ENCODE measurements around the gene PSEN1.
A peak's percentile ranks its signal among the peaks of the same experiment; 100 is the strongest.

The PSEN1 gene

GRCh38 chr14:73242357-73242901 lies 106.1 kb downstream of the PSEN1 start:
- no peak for DNase-seq (ENCODE audit: low spot score)
- H3K36me3 Mint-ChIP-seq (ENCODE audit: low read depth): no peaks in the 10 kb centered on the region
- H3K4me3 Mint-ChIP-seq: peak overlapping the region; percentile 2
- no peak overlapping the region for H3K27ac Mint-ChIP-seq
- peaks cover 67% of the 10 kb centered on the region for H3K27me3 Mint-ChIP-seq (ENCODE audit: low read depth)
- H3K9me3 Mint-ChIP-seq: no peaks in the 10 kb centered on the region
- peaks cover 17% of the 10 kb centered on the region for H3K4me1 Mint-ChIP-seq (ENCODE audit: low read depth)

GRCh38 chr14:73243341-73243740 lies 107.0 kb downstream of the PSEN1 start:
- H3K36me3 Mint-ChIP-seq (ENCODE audit: low read depth): no peaks in the 10 kb centered on the region
- H3K4me1 Mint-ChIP-seq (ENCODE audit: low read depth): peaks cover 25% of the 10 kb centered on the region
- no peak overlapping the region for H3K4me3 Mint-ChIP-seq
- no peak for DNase-seq (ENCODE audit: low spot score)
- no peak overlapping the region for H3K27ac Mint-ChIP-seq
- peaks cover 65% of the 10 kb centered on the region for H3K27me3 Mint-ChIP-seq (ENCODE audit: low read depth)
- no peaks in the 10 kb centered on the region for H3K9me3 Mint-ChIP-seq

GRCh38 chr14:73243748-73244147 lies 107.4 kb downstream of the PSEN1 start:
- Mint-ChIP-seq H3K4me1 (ENCODE audit: low read depth) (peaks cover 23% of the 10 kb centered on the region), H3K9me3 (no peaks in the 10 kb centered on the region), H3K36me3 (ENCODE audit: low read depth) (no peaks in the 10 kb centered on the region), H3K27ac (no peak overlapping the region), H3K4me3 (no peak overlapping the region), H3K27me3 (ENCODE audit: low read depth) (peaks cover 61% of the 10 kb centered on the region)
- DNase-seq (ENCODE audit: low spot score): no peak

- Mint-ChIP-seq H3K4me1 (ENCODE audit: low read depth) (peaks cover 25% of the 10 kb centered on the region), H3K27me3 (ENCODE audit: low read depth) (peaks cover 52% of the 10 kb centered on the region), H3K9me3 (no peaks in the 10 kb centered on the region), H3K4me3 (peak overlapping the region; percentile 40), H3K27ac (no peak overlapping the region), H3K36me3 (ENCODE audit: low read depth) (no peaks in the 10 kb centered on the region)
- DNase-seq (ENCODE audit: low spot score): no peak
Observed at GRCh38 chr14:73244541-73245290, 108.4 kb downstream of the PSEN1 start.

- Mint-ChIP-seq H3K27ac (no peak overlapping the region), H3K9me3 (no peaks in the 10 kb centered on the region), H3K4me3 (peak overlapping the region; percentile 81), H3K36me3 (ENCODE audit: low read depth) (no peaks in the 10 kb centered on the region), H3K4me1 (ENCODE audit: low read depth) (peaks cover 25% of the 10 kb centered on the region), H3K27me3 (ENCODE audit: low read depth) (peaks cover 45% of the 10 kb centered on the region)
- peak; percentile 45 for DNase-seq (ENCODE audit: low spot score)
Observed at GRCh38 chr14:73245480-73246325, 109.4 kb downstream of the PSEN1 start.

- Mint-ChIP-seq H3K27me3 (ENCODE audit: low read depth) (peaks cover 36% of the 10 kb centered on the region), H3K27ac (no peak overlapping the region), H3K4me1 (ENCODE audit: low read depth) (peaks cover 25% of the 10 kb centered on the region), H3K9me3 (no peaks in the 10 kb centered on the region), H3K4me3 (peak overlapping the region; percentile 81), H3K36me3 (ENCODE audit: low read depth) (no peaks in the 10 kb centered on the region)
- no peak for DNase-seq (ENCODE audit: low spot score)
Observed at GRCh38 chr14:73246387-73247150, 110.3 kb downstream of the PSEN1 start.

DNA sequence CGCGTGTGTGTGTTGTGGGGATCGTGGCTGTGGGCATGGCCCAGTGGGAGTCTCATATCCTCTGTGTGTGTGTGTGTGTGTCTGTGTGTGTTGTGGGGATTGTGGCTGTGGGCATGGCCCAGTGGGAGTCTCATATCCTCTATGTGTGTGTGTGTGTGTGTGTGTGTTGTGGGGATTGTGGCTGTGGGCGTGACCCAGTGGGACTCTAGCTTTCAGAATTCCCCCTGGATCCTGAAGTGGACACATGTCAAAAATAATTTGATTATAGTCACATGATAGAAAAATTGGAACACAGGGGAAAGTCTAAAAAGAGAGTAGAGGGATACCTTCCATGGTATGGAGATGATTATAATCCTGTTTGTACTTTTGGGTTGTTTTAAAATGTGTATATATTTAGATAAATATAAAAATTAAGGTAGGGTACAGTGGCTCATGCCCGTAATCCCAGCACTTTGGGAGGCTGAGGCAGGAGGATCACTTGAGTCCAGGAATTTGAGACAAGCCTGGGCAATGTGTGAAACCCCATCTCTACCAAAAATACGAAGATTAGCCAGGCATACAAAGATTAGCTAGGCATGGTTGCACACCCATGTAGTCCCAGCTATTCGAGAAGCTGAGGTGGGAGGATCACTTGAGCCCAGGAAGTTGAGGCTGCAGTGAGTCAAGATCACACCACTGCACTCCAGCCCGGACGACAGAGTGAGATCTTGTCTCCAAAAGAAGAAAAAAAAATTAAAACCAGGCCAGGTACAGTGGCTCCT lies 112.0 kb downstream of the PSEN1 start:
- peak overlapping the region; percentile 21 for H3K27ac Mint-ChIP-seq
- no peak overlapping the region for H3K4me3 Mint-ChIP-seq
- no peaks in the 10 kb centered on the region for H3K9me3 Mint-ChIP-seq
- no peaks in the 10 kb centered on the region for H3K36me3 Mint-ChIP-seq (ENCODE audit: low read depth)
- no peak for DNase-seq (ENCODE audit: low spot score)
- H3K27me3 Mint-ChIP-seq (ENCODE audit: low read depth): peaks cover 23% of the 10 kb centered on the region
- H3K4me1 Mint-ChIP-seq (ENCODE audit: low read depth): peaks cover 21% of the 10 kb centered on the region

DNA sequence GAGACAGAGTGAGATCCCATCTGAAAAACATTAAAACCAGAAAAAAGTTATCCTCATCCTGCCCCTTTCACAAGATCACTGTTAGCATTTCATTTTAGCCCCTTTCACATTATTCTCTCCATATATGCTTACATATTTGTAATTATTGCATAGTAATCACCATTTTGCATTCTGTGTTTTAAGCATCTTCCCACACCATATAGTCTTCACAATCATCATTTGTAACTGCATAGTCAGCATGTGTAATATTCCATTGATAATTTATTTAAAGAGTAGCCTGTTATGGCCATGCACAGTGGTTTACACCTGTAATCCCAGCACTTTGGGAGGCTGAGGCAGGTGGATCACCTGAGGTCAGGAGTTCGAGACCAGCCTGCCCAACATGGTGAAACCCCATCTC lies 112.8 kb downstream of the PSEN1 start:
- no peaks in the 10 kb centered on the region for H3K9me3 Mint-ChIP-seq
- H3K27me3 Mint-ChIP-seq (ENCODE audit: low read depth): peaks cover 16% of the 10 kb centered on the region
- no peak for DNase-seq (ENCODE audit: low spot score)
- no peaks in the 10 kb centered on the region for H3K36me3 Mint-ChIP-seq (ENCODE audit: low read depth)
- H3K27ac Mint-ChIP-seq: no peak overlapping the region
- no peak overlapping the region for H3K4me3 Mint-ChIP-seq
- H3K4me1 Mint-ChIP-seq (ENCODE audit: low read depth): peaks cover 20% of the 10 kb centered on the region

GRCh38 chr14:73249564-73250316 lies 113.4 kb downstream of the PSEN1 start:
- Mint-ChIP-seq H3K27me3 (ENCODE audit: low read depth) (peaks cover 10% of the 10 kb centered on the region), H3K4me3 (no peak overlapping the region), H3K4me1 (ENCODE audit: low read depth) (peaks cover 20% of the 10 kb centered on the region), H3K27ac (no peak overlapping the region), H3K9me3 (no peaks in the 10 kb centered on the region), H3K36me3 (ENCODE audit: low read depth) (no peaks in the 10 kb centered on the region)
- DNase-seq (ENCODE audit: low spot score): no peak

- Mint-ChIP-seq H3K9me3 (no peaks in the 10 kb centered on the region), H3K36me3 (ENCODE audit: low read depth) (no peaks in the 10 kb centered on the region), H3K4me3 (no peak overlapping the region), H3K27ac (no peak overlapping the region), H3K27me3 (ENCODE audit: low read depth) (peaks cover 6% of the 10 kb centered on the region), H3K4me1 (ENCODE audit: low read depth) (peaks cover 20% of the 10 kb centered on the region)
- no peak for DNase-seq (ENCODE audit: low spot score)
Observed at GRCh38 chr14:73250317-73250713, 114.0 kb downstream of the PSEN1 start.

DNA sequence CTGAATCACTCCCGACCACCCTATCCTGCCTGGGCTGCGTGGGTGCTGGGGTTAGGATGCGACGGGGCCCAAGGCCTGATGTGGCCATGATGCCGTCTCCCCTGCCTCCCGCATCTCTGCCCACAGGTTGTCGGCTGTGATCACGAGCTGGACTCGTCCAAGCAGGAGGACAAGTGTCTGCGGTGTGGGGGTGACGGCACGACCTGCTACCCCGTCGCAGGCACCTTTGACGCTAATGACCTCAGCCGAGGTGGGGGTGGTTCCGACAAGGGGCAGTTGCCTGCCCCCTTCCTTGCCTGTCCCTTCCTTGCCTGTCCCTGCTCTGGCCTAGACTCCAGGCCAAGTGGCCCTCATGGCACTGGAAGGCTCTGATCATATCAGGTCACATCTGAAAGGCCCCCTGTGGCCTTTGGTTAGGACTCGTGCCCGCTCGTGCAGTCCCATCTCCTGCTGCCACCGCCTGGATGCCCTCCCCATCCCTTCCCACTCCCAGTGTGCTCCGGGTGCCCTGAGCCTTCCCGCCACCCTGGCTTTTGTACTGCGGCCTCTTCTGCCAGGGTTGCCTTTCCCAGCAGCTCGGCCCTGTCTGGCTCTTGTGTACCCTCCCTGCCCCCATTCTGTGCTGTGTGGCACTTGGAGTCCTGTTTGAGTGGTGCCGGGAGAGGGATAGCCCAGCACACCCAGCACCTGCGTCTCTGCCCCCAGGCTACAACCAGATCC lies 114.6 kb downstream of the PSEN1 start:
- Mint-ChIP-seq H3K4me3 (no peak overlapping the region), H3K4me1 (ENCODE audit: low read depth) (peaks cover 20% of the 10 kb centered on the region), H3K27ac (no peak overlapping the region), H3K27me3 (ENCODE audit: low read depth) (peaks cover 6% of the 10 kb centered on the region), H3K36me3 (ENCODE audit: low read depth) (no peaks in the 10 kb centered on the region), H3K9me3 (no peaks in the 10 kb centered on the region)
- DNase-seq (ENCODE audit: low spot score): no peak

GRCh38 chr14:73251516-73252215 lies 115.4 kb downstream of the PSEN1 start:
- DNase-seq (ENCODE audit: low spot score): no peak
- H3K36me3 Mint-ChIP-seq (ENCODE audit: low read depth): no peaks in the 10 kb centered on the region
- H3K27me3 Mint-ChIP-seq (ENCODE audit: low read depth): peaks cover 3% of the 10 kb centered on the region

More at GRCh38 chr14:73251516-73252215, 115.4 kb downstream of the PSEN1 start:
- Mint-ChIP-seq H3K9me3 (no peaks in the 10 kb centered on the region), H3K4me3 (no peak overlapping the region), H3K27ac (no peak overlapping the region), H3K4me1 (ENCODE audit: low read depth) (peaks cover 17% of the 10 kb centered on the region)
